Cardiac fibroblast (primary cell): ENCODE measurements around the gene ATP6V1G1.
"Not testable (repeated sequence)": the region's sequence is repeated elsewhere in the genome, so short reads cannot be mapped to it uniquely, and the experiment has no call there.

ENCODE experiments used
- DNase-seq, 2 donors: peaks; one replicate each; pipeline versions ENCODE4 v3.0.0 to v3.0.0-alpha.2; 2010; ENCODE audit warnings: low read depth in 2 of 2
- H3K4me3 ChIP-seq, 2 donors: replicated peaks in 1 of 2; 1 replicate in 1 of 2; 2 replicates in 1 of 2; pipeline ENCODE4 v1.5.1; 2011; ENCODE audit warnings: low read depth in 2 of 2, low read length in 2 of 2, mild to moderate bottlenecking in 2 of 2, moderate library complexity in 1 of 2
- CTCF ChIP-seq: IDR thresholded peaks from one replicate; pipeline ENCODE4 v1.5.1; 2011; ENCODE audit warnings: low read depth, mild to moderate bottlenecking, low read length, inconsistent platforms

The ATP6V1G1 gene

DNA sequence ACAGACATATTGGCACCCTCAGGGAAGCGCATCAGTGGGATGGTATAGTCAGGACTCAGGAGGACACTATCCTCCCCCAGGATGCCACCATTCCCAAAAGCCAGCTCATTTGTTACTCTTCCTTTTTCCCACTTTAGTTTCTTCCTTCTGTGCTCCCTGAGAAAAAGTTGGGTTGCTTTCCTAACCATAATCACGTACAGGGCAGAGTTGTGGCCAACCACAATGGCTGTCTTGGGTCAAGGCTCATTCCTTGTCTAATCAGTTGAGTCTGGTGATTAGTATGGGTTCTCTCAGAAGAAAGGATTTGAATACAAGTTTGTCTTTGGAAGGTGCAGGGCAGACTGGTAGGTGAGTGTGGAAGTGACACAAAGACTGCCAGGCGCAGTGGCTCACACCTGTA is 26.6 kb upstream of the ATP6V1G1 start:
- no peak for TF ChIP-seq CTCF
- DNase-seq = no peak

GRCh38 chr9:114561771-114562170 is 25.8 kb upstream of the ATP6V1G1 start:
- TF ChIP-seq CTCF = no peak
- DNase-seq = no peak

More for the DNA sequence above, 26.6 kb upstream of the ATP6V1G1 start:
- H3K4me3 ChIP-seq = no peak overlapping the region

DNA sequence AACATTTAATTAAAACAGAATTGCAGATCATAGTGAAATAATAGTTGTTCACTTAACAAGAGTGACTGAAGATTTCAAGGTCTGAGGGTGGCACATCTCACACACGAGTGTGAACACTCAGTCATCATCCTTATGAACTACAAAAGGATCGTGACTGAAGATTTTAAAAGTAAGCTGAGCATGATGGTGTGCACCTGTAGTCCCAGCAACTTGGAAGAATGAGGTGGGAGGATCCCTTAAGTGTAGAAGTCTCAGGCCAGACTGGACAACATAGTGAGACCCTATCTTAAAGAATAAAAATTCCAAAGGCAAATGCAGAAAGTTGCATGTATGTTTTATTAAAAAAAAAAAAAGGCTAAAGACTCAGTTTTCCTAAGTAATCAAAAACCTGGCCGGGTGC is 22.4 kb upstream of the ATP6V1G1 start:
- DNase-seq = no peak
- TF ChIP-seq CTCF = no peak

More at GRCh38 chr9:114561771-114562170, 25.8 kb upstream of the ATP6V1G1 start:
- no peak overlapping the region for H3K4me3 ChIP-seq

GRCh38 chr9:114570742-114571141 is 16.8 kb upstream of the ATP6V1G1 start:
- no peak overlapping the region for H3K4me3 ChIP-seq
- no peak for TF ChIP-seq CTCF
- DNase-seq = no peak

More for the DNA sequence above, 22.4 kb upstream of the ATP6V1G1 start:
- no peak overlapping the region for H3K4me3 ChIP-seq

GRCh38 chr9:114571391-114571790 is 16.2 kb upstream of the ATP6V1G1 start:
- H3K4me3 ChIP-seq = no peak overlapping the region
- no peak for DNase-seq
- no peak for TF ChIP-seq CTCF

GRCh38 chr9:114572199-114572598 is 15.4 kb upstream of the ATP6V1G1 start:
- no peak overlapping the region for H3K4me3 ChIP-seq
- DNase-seq = no peak
- no peak for TF ChIP-seq CTCF

DNA sequence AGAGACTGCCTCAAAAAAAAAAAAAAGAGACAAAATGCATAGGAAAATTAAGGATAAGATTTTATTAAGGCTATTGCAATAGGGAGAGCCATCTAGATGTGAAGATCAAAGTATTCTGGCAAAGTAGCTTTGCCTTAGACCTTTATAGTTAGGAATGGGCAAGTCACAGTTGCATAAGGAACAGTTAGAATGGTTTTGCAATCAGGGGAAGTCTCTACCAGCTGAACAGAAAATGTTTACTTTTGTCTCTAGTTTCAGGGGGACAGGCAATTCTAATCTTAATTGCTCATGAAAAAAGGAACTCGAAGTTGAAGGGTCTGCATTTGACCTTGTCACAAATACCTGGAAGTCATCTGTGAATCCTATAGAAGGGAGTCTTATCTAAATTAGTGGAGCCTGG is 13.1 kb upstream of the ATP6V1G1 start:
- DNase-seq = no peak
- H3K4me3 ChIP-seq = no peak overlapping the region
- TF ChIP-seq CTCF = no peak

GRCh38 chr9:114576779-114577178 is 10.8 kb upstream of the ATP6V1G1 start:
- not testable (repeated sequence) for DNase-seq, H3K4me3 ChIP-seq

- DNase-seq, H3K4me3 ChIP-seq: not testable (repeated sequence)
Observed at GRCh38 chr9:114578134-114578533, 9.4 kb upstream of the ATP6V1G1 start.
